Measurements from ENCODE around the gene SH3RF2.
"Not testable (repeated sequence)": the region's sequence is repeated elsewhere in the genome, so short reads cannot be mapped to it uniquely, and the experiment has no call there.

Gene SH3RF2

DNA sequence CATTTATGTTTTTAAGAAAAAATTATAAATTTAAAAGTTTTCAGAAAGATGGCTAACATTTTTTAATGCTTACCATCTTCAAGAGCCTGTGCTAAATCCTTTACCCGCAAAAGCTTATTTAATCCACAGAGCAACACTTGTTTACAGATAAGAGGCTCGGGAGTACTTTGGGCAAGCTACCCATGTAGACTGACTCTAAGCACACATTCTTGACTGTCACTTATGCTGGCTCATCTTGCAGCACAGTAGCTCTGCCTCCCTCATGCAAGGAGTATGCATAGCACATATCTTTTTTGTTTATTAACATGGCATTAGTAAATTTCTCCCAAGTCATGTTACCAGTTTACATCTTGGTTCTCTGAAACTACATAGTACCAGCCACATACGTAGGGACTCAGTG lies 14.7 kb downstream of the SH3RF2 start:
- no peak for DNase-seq

DNA sequence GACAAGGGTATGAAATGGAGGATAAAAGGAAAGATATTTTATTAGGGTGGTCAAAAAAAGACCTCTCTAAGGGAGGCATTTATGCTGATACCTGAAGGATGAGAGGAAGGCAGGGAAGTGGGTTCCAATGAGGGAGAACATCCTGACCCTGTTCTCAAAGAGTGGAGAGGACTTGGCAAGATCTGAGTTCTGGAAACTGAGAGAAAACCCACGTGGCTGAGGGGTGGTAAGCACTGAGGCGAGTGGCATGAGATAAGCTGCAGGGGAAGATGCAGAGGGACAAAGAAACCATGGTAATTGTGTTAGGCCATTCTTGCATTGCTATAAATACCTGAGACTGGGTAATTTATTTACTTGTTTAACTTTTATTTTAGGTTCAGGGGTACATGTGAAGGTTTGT lies 16.8 kb downstream of the SH3RF2 start:
- DNase-seq = no peak

DNA sequence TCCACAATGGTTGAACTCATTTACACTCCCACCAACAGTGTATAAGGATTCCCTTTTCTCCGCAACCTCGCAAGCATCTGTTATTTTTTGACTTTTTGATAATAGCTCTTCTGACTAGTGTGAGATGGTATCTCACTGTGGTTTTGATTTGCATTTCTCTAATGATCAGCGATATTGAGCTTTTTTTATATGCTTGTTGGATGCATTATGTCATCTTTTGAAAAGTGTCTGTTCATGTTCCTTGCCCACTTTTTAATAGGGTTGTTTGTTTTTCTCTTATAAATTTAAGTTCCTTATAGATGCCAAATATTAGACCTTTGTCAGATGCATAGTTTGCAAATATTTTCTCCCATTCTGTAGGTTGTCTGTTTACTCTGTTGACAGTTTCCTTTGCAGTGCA lies 17.8 kb downstream of the SH3RF2 start:
- DNase-seq = not testable (repeated sequence)

DNA sequence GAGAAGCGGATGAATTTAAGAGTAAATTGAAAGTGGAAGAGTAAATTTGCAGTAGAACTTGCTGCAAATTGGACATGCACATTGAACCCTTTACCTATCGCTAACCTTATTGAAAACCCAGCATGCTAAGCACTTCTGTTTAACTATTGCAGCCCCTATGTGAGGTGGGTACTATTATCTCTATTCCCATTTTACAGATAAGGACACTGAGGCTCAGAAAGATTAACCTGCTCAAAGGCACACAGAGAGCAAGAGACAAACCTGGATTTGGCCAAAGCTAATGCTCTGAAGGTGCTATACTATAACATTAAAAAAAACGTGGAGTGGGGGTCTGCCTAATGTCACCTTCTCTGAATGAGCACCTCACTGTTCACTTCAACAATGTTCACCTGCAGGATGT lies 21.0 kb downstream of the SH3RF2 start:
- no peak for DNase-seq

DNA sequence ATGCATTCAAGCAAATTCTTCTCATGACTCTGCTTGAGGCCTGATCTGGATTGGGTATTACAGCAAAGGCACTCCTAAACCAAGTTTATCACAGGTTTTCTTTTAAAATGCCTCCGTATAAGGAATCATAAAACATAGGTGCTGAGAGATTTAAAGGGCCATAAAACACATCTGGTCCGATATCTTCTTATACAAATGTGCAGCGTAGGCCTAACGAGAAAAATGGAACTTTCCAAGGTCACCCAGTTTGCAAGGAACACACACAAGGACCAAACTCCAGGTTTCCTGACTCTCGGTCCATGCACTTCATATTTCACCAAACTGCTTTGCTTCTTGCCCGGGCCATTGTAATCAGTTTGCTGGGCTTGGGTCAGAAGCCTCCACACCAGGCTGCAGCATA lies 22.1 kb downstream of the SH3RF2 start:
- no peak for DNase-seq

DNA sequence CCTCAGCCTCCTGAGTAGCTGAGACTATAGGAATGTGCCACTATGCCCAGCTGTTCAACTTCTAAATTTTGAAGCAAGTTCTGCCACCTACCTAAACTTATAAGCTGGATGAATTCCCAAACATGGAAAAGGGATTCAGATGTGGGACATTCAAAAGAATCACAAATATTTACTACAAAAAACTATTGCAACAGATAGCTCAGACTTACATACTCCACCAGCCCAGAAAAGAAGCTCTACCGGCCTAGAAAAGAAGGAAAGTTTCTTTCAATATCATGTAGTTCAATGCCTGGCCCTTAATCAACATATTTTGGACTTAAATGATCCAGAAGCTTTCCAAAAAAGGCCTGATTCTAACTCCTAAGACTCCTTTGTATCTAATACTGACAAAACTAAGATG lies 23.8 kb downstream of the SH3RF2 start:
- DNase-seq = no peak

DNA sequence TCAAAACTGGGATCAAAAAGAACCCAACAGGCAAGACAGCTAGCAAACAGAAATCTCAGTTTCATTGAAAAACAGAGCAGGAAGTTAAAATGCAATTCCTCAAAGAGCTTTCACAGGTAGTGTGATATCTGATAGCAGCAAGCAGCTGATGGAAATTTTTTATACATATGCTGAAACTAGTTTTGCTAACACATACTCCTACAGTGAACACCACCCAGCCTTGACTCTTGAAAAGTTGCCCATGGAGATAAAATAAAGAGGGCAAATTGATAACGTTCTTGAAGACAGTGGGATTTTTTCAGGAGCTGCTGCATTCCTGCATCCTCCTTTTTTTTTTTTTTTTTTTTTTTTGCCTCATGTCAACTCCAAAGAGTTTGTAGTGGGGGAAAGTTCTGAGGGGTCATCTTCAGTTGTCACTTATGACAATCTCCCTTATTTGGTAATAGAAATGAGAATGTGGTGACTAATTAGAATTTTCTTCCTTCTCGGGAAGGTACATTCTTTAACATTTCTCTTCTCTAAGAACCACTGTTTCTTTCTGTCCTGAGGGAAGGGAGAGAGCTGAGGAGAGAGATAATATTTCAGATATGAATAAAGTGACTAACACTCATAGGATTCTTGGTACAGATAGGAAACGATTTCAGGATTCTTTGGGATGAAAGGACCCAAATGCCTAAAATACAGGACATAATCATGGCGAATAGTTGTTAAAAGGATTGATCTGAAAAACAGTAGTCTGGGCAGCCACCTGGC lies 24.6 kb downstream of the SH3RF2 start:
- DNase-seq = no peak

DNA sequence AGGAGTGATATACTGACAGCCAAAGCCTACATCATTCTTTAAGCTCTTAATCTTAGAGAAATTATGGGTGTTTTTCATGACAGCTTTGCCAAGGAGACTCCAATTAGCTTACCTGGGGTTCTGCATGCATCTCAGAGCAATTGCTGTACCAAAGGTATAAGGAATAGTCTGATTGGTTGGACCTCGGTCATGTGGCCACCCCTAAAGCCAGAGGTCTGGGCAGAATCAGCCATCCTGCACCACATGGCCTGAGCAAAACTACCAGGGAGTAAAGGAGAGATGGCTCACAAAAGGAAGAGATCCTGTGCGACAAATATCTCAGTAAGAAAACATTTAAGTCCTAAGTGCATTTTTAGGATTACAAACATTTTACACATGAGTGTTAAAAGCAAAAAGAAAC lies 25.6 kb downstream of the SH3RF2 start:
- no peak for DNase-seq

DNA sequence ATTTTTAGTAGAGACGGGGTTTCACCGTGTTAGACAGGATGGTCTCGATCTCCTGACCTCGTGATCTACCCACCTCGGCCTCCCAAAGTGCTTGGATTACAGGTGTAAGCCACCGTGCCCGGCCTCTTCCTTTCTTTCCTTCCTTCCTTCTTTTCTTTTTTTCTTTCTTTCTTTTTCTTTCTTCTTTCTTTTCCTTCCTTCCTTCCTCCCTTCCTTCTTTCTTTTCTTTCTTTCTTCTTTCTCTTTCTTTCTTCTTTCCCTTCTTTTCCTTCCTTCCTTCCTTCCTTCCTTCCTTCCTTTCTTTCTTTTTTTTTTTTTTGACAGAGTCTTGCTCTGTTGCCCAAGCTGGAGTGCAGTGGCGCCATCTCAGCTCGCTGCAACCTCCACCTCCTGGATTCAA lies 27.6 kb downstream of the SH3RF2 start:
- DNase-seq = not testable (repeated sequence)

- DNase-seq = no peak
Observed at GRCh38 chr5:145965804-145966203, 29.4 kb downstream of the SH3RF2 start.

GRCh38 chr5:145967296-145967695 lies 30.9 kb downstream of the SH3RF2 start:
- DNase-seq = no peak

DNA sequence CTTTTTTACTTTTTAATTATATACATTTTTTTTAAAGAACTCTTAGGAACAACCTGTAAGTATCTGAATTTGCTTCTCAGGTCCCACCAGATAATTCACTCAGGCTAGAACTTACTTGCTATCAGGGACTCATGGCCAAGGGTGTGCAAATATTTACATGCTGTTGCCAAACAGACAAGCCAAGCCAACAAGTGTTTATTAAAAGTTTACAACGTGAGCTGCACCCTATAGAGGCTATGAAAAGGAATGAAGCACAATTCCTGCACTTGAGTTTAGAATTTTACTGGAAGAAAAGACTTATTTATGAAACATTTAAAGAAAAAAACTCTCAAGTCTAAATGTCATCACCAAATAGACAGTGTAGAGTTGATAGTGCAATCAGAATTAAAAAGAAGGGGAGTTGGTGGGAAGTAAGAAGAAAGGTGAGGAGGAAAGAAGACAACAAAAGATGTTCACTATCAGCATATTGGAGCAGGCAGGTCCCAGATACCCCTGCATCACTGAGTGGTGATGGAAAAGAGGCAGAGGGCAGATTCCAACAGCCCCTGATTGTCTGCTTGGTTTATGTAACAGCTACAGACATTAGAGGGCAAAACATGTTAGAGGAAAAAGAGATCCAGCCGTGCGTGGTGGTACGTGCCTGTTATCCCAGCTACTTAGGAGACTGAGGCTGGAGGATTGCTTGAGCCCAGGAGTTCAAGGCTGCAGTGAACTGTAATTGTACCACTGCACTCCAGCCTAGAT lies 32.8 kb downstream of the SH3RF2 start:
- DNase-seq = no peak

DNA sequence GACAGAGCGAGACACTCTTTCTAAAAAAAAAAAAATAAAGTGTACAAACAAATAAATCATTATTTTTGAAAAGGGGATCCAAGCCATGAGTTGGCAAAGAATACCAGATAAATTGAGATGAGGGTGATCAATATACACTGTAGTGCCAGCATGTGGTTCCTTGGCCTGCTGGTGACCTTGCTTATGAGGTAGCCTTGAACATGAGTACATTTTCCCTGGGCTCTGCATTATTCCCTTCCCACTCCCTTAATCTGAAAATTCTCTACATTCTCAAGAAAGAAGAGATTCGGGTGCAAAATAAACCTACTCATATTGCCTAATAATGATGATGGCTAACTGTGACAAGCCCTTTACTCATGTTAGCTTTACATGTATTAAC lies 33.3 kb downstream of the SH3RF2 start:
- no peak for DNase-seq

DNA sequence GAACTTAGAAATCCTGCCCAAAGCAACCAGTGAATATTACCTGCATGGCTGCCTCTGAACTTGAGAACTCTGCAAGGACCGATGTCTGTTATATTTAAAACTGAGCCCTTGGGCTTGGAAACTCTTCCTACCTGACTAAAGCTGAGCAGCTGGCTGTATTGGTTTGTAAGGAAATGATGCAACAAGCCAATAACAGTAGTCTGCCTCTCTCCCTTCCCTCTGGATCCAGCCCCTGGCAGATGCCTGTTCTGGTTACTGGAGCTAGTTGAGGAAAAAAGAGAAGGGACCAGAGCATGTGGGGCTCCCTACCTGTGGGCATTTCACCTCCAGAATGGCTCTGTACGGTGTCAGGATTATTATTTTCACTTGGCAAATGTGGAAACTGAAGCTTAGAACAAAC lies 34.7 kb downstream of the SH3RF2 start:
- DNase-seq = no peak

DNA sequence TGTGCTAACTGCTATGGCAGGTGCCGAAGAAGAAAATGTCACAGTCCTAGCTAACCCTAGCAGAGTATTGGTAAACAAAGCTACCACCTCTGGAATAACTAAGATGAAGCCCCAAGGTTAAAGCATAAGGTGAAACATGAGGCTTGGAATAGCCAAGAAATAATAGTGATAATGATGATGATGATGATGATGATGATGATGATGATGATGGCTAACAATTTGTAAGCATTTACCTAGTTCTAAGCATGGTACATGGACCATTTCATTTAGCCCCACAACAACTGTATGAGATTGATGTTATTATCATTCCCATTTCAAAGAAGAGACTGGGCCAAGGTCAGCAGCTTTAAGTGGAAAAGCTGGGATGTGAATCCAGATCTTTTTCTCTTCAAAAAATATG lies 35.3 kb downstream of the SH3RF2 start:
- DNase-seq = no peak

DNA sequence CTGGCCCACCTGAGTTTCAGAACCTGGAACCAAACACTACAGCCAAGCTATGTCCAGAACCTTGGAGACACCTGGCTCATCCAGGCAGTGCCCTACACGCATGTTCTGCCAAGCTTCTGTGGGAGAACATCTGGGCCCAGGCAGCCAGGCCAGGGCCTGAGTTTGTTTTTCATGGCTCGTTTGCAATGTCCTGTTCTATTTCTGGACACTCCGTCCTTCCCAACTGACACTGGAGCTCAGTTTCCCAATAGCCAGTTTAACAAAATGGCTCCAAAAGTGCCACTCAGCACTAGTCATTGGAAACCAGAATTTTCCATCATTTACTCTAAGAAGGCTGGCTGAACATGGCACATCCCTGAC lies 38.6 kb downstream of the SH3RF2 start:
- no peak for DNase-seq

DNA sequence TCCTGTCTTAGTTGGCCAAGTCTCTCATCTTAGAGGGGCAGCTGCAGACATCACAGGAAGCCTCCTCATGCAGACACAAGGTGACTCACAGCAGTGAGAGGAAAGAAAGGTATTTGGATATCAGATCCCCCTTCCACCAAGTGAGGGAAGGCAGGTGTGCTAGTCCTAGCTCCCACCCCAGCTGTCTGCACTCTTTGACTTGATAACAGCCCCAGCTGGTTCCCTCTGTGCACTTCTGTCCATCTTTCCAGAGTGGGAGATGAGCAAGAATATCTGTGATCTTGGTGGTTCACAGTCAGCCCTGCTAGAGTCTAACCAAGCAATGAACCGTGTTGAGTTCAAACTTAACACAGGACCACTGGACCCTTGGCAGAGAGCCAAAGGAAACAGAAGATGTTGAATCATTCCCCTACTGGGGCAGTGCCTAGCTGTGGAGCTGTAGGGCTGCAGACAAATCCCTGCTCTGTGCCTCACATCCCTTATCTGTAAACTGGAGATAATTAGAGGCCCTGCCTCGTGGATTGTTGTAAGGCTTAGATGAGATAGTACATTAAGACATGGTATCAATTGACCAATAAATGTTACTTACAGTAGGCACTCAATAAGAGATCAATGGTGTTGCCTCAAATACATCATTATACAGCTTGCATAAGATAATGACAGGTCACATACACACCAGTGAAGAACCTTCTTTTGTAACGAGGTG lies 39.1 kb downstream of the SH3RF2 start:
- no peak for DNase-seq

DNA sequence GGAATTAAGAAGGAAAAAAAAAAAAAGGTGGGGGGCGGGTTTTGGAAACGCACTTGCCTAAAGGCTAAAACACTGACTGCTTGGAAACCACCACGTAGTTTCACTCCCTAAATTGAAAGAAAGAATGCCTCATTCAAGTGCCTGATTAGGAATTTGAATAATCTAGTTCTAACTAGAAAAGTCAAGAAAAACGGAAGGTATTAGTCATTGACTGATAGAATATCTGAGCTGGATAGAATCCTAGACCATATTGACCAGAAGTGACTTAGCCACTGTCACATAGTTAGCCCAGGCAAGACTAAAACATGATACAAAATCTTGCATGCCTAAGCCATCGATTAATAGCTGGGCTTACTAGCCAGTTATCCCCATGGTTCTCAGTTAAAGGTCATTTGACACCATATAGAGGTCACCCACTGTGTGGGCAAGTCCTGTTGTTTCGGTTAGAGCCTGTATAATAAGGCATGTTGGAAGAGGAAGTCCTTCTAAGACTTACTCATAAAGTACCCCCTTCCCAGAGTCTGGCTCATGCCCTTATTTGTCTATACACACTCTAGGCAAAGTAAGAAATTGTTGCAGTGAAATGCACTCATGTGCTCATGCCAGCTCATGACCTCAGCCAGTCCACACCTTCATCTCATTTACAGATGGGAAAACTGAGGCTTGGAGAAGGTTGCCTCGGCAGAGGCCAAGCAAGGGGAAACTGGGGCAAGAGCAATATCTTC lies 40.2 kb downstream of the SH3RF2 start:
- no peak for DNase-seq

- DNase-seq = no peak
Observed at GRCh38 chr5:145978171-145978570, 41.8 kb downstream of the SH3RF2 start.

DNA sequence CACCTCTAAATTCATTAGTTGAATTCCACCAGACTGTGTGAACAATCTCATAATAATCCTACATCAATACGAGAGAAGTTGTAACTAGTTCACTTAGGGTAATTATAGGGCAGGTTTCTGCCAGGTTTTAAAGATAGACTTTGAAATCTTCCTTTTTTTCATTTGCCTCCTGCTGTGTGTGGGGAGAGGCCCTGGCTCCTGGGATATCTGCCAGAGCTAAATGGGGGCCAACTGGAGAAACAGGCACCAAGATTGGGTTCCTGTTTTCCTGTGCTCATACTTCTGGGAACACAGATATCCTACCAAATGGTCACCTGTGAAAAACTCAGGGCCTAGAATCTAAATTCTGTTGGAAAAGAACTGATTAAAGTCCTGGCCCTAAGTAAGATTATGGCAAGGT lies 42.3 kb downstream of the SH3RF2 start:
- DNase-seq = no peak

- no peak for DNase-seq
Observed at GRCh38 chr5:145979270-145980223, 43.2 kb downstream of the SH3RF2 start.

DNA sequence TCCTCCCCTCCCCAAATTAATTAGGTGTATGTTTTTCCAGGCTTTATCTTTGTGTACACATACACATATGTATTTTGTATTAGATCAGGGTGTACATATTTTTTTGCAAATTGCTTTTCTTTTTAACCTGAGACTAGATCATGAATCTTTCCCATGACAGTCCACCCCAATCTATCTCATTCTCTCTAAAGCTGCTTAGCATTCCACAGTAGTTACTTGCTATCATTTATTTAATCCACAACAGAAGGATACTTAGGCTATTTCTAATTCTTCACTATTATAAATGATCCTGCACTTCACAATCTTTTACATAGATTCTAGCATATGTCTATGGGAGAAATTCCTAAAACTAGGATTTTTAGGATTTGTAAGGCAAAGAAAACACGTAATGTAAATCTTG lies 43.9 kb downstream of the SH3RF2 start:
- no peak for DNase-seq
